GM12865 (cell line): ENCODE data around the gene C2orf49.
A peak's percentile ranks its signal among the peaks of the same experiment; 100 is the strongest.

Experiments used
- DNase-seq: peaks from one replicate; pipeline ENCODE4 v3.0.0; 2010; ENCODE audit warnings: low read depth
- H3K4me3 ChIP-seq: 2 replicates; pipeline ENCODE4 v1.5.1; 2011; ENCODE audit warnings: mild to moderate bottlenecking, low read depth, low read length, control low read depth
- TF ChIP-seq, protein P1 (sequence below): IDR thresholded peaks from 2 replicates; pipeline ENCODE4 v1.5.1; 2011; ENCODE audit warnings: low read length, control low read depth, low read depth, inconsistent platforms; ENCODE audit not compliant: insufficient read depth; ENCODE audit errors: missing control alignments

Gene C2orf49

DNA sequence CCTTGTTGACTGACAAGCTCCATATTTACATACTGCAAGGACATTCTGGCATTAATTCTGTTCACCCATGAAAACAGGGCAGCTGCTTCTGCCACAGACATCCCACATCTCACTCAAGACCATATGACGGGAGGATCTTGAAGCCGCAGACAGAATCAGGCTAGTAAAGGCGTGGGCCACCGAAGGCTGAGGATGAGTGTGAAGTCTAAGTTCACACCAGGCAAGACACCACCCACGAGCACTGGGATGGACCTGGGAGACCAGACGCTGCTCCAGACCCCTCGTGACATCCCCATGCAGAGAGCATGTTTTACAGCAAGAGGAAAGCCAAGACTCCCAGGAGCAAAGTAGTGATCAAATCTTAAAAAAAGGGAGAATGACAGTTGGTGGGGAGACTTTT lies 58.4 kb downstream of the C2orf49 start:
- DNase-seq = no peak
- H3K4me3 ChIP-seq = no peak overlapping the region
- TF ChIP-seq, protein P1, sequence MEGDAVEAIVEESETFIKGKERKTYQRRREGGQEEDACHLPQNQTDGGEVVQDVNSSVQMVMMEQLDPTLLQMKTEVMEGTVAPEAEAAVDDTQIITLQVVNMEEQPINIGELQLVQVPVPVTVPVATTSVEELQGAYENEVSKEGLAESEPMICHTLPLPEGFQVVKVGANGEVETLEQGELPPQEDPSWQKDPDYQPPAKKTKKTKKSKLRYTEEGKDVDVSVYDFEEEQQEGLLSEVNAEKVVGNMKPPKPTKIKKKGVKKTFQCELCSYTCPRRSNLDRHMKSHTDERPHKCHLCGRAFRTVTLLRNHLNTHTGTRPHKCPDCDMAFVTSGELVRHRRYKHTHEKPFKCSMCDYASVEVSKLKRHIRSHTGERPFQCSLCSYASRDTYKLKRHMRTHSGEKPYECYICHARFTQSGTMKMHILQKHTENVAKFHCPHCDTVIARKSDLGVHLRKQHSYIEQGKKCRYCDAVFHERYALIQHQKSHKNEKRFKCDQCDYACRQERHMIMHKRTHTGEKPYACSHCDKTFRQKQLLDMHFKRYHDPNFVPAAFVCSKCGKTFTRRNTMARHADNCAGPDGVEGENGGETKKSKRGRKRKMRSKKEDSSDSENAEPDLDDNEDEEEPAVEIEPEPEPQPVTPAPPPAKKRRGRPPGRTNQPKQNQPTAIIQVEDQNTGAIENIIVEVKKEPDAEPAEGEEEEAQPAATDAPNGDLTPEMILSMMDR = no peak

DNA sequence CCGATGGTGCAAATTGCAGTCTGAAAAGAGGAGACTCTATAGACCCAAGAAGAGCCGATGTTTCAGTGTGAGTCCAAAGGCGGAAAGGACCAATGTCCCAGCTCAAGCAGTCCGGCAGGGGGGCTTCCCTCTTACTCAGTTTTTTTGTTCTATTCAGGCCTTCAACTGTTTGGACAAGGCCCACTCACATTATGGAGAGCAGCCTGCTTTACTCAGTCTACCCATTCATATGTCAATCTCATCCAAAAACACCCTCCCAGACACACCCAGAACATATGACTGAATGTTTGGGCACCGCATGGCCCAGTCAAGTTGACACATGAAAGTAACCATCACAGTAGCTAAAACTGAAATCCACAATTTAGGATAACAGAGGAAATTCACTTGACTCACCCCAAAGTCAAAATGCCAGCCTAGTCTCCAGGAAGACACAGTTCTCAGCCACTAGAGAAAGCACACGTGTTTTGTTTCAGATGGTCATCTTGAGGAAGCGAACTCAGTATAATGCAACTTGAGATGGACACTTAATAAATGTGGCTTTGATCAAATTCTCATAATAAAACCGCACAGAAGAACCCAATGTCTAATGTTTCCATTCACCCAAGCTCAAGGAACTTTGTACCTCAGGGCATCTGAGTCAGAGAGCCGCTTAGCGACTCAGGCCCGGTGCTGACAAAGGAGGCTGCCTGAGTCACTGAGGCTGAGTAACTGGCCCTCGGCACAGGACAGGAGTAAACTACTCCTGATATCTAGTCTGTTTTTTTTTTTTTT lies 59.1 kb downstream of the C2orf49 start:
- no peak overlapping the region for H3K4me3 ChIP-seq
- TF ChIP-seq, protein P1 = no peak
- no peak for DNase-seq

DNA sequence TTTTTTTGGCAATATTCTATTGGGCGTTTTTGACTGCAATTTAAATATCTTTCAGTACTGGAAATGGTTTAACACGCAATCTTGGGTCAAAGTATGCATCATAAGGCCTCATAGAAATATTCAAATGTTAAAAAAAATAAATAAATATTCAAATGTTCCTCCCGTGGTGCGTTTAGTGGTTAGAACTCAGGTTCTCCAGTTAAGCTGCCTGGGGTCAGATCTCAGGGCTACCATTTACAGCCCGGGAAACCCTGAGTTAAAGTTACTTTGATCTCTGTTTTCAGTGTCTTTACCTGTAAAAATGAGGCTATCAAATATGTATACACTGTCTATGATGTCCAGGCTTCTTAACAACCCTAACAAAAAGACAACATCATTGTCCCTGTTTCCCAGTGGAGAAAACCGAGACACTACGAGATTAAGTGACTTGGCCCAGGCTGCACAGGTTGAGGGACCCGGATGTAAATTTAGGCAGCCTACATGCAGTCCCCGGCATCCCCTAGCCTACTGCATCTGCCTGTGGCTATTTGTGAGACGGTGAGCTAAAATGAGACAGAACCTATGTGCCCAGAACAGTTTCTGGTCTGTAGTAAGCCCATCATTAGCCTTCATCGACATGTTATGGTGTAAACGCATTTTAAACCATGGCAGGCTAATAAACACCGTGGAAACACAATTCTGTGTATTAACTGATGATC lies 59.8 kb downstream of the C2orf49 start:
- DNase-seq = no peak
- TF ChIP-seq, protein P1 = no peak
- H3K4me3 ChIP-seq = no peak overlapping the region

DNA sequence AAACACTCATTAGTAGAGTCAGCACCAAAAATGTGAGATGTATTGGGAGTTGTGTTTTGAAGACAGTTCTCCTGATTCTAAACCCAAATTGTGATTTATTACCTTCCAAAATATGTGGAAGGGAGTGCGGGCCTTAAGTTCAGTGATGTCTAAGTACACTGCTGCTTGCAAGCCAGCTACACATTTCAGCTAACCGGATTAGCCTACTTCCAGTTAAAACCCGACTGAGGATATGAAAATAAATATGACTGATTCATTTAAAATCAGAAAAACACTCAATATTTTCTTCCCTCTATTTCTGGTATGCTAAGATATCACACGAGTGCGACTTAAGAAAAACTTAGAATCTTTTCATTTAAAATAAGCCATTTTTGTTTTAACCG lies 60.6 kb downstream of the C2orf49 start:
- H3K4me3 ChIP-seq = no peak overlapping the region
- no peak for DNase-seq
- TF ChIP-seq, protein P1 = no peak

DNA sequence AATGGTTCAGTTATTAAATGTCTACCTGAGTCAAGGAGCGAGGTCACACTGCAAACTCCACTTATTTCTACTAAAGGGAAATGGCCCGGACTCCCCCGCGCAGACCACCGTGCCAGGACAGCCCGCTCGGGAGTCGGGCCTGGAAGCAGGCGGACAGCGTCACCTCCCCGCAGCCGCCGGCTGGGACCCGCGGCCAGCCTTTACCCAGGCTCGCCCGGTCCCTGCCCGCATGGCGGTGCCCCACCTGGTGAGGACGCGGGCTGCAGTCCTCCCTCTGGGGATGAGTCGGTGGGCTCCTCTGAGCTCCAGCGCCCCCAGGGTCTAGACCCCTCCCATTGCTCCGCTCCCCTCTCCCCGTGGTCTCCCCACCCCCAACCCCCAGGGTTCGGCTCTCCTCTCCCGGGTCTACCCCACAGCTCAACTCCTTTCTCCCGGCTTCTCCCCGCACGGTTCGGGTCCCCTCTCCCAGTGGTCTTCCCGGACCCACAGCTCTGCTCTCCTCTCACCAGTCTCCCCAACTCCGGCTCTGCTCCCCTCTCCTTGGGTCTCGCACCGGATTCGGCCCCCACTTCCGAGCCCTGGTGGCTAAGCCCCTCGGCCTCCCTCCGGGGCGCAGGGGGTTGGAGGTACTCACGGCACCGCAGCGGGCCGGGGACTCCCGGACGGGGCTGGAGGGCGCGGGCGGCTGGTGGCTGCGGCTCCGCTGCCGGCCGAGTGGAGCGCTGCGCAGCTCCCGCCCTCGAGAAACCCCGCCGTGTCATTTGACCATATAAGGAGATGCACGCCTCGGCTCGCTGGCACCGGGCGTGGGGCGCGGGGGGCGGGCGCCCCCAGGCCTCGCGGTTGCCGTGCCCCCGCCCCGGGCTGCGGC lies 61.2 kb downstream of the C2orf49 start, which contains the start of gene FHL2:
TSS of gene FHL2 (minus strand) at position 716 of the 871 bp plus-strand sequence. CDS start 12,535 bp downstream, outside the sequence.
- DNase-seq = peak; percentile 40
- TF ChIP-seq, protein P1 = peak; percentile 14
- H3K4me3 ChIP-seq = peak within 1 kb of the TSS; percentile 44
